ENCODE data around the gene ANKRD55.
"Not testable (repeated sequence)": the region's sequence is repeated elsewhere in the genome, so short reads cannot be mapped to it uniquely, and the experiment has no call there.

Gene ANKRD55

GRCh38 chr5:56206126-56206910 lies 26.8 kb downstream of the ANKRD55 start:
- DNase-seq: no peak

DNA sequence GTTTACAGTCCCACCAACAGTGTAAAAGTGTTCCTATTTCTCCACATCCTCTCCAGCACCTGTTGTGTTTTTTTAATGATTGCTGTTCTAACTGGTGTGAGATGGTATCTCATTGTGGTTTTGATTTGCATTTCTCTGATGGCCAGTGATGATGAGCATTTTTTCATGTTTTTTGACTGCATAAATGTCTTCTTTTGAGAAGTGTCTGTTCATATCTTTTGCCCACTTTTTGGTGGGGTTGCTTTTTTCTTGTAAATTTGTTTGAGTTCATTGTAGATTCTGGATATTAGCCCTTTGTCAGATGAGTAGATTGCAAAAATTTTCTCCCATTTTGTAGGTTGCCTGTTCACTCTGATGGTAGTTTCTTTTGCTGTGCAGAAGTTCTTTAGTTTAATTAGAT lies 29.2 kb downstream of the ANKRD55 start:
- DNase-seq: not testable (repeated sequence)

GRCh38 chr5:56202483-56202882 lies 30.6 kb downstream of the ANKRD55 start:
- DNase-seq: no peak

- not testable (repeated sequence) for DNase-seq
Measured at GRCh38 chr5:56201762-56202261, 31.3 kb downstream of the ANKRD55 start.

DNA sequence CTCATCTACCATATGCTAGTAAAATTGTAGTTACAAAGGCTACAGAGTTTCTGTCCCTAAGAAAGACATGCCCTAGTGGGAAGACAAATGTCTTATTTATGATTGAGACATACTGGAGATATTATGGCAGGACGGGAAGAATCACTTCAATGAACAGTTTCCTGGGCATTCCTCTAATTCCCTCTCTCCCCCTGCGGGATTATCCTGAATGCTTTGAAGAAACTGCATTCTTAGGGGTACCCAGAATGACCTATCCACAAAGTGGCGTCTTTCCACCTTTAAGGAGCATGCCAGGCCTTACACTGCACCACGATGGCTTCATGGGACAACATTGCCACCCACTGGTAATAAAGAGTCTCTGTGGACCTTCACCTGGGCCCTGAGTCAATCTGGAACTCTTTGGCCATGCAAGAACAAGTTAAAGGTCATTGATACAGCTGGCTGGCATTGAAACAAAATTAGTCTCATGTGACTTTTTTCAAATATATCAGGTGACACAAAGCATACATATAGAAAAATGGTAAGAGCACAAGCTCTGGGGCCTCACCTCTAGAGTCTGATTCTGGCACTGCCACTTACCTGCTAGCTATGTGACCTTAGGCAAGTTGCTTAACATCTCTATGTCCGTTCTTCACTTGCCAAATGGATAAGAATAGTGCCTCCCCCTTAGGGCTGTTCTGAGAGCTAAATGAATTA lies 32.0 kb downstream of the ANKRD55 start:
- DNase-seq: peak in 7 of 14 donors; percentile 3 to 37 (median 23)

GRCh38 chr5:56195016-56195415 lies 38.1 kb downstream of the ANKRD55 start:
- DNase-seq: no peak

GRCh38 chr5:56192246-56192645 lies 40.9 kb downstream of the ANKRD55 start:
- DNase-seq: no peak

- DNase-seq: no peak
Measured at GRCh38 chr5:56191656-56192055, 41.5 kb downstream of the ANKRD55 start.

GRCh38 chr5:56190497-56190896 lies 42.6 kb downstream of the ANKRD55 start:
- peak in 1 of 14 donors; percentile 8 for DNase-seq

GRCh38 chr5:56185768-56186311 lies 47.3 kb downstream of the ANKRD55 start:
- DNase-seq: no peak

- no peak for DNase-seq
Measured at GRCh38 chr5:56183506-56183905, 49.6 kb downstream of the ANKRD55 start.

DNA sequence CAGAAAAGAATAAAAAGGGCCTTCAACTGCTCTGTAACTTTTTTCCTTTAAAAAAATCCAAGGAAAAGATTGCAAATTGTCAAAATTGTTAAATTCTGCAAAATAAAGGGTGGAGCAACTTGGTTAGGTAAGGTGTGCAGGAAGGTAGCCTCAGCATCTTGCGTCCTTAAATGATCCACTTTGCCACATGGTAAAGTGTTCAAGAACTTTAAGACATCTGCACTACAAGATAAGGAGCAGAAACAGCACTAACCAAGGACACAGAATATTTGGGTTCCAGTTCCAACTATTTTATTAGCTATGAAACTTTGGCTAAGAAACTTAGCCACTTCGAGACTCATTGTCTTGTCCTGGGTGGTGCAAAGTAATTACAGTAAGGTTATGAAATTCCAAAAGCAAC lies 53.7 kb downstream of the ANKRD55 start:
- DNase-seq: no peak

DNA sequence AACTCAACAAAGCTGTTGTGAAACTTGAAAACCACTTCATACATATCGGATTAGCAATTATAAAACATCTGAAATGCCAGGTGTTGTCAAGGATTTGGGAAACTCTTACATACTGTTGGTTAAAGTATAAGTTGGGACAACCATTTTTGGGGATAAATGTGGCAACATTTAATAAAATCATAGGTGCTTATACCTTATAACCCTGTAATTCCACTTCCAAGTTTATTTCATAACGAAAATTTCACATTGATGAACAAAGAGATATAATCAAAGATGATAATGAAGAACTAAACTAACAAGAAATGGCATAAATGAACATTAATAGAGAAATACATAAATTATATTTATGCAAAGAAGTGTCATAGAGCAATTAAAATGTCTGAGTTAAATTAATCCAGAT lies 54.3 kb downstream of the ANKRD55 start:
- no peak for DNase-seq

GRCh38 chr5:56176871-56177533 lies 56.1 kb downstream of the ANKRD55 start:
- DNase-seq: no peak

- DNase-seq: no peak
Measured at GRCh38 chr5:56176155-56176798, 56.9 kb downstream of the ANKRD55 start.

DNA sequence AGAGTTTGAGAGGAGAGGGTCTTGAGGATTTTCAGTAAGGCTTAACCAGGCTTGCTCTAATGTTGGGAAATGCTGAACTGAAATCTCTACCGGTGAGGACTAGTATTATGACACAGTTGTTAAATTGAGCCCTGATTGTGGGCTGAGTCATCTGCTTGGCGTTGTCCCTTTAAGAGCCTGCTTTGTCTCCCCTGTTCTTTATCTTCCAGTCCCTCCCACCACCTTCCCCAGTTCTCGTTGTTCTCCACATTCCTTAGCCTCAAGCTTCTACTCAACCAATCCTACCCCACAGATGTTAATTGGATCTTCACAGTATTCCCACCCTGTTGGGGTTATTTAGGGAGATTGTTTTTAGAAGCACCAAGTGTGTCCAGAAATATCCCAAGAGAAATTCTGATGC lies 57.6 kb downstream of the ANKRD55 start:
- no peak for DNase-seq

DNA sequence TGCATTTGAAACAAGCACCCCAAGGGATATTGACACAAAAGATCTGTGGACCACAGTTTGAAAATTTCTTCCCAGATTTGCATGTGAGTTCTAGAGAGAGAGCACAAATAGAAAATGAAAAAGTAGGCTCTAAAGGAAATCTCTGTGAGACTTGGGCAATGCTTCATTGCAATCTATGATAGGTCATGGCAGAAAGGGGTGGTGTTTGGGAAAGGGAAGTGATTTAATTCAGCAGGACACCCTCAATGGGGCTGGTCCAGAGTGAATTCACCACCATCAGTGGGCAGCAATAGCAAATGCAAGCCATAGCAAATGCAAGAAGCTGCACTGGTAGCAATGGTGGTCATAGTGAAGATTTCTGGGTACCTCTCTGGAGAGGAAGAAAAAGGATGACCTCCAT lies 58.1 kb downstream of the ANKRD55 start:
- no peak for DNase-seq

GRCh38 chr5:56172241-56172640 lies 60.9 kb downstream of the ANKRD55 start:
- no peak for DNase-seq

DNA sequence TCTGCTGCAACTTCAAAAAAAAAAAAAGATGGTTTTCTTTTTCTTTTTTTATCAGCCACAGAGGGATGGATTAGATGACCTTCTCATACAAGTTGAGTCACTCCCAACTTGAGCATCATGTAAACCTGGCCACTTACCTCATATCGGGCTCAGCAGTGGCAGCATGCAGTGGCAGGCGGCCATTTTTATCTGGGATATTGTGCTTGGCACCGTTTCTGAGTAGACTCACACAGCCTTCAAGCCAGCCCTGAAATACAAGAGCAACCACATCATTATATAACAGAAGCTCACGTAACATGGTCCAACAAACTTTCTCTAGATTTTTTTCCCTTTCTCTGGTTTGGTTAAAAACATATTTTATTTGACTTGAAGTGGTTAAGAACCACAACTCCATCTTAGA lies 62.6 kb downstream of the ANKRD55 start:
- DNase-seq: no peak

- no peak for DNase-seq
Measured at GRCh38 chr5:56169949-56170348, 63.2 kb downstream of the ANKRD55 start.

GRCh38 chr5:56169281-56169680 lies 63.8 kb downstream of the ANKRD55 start:
- DNase-seq: no peak

GRCh38 chr5:56168066-56168478 lies 65.1 kb downstream of the ANKRD55 start:
- DNase-seq: no peak
